Skin epidermis (tissue), 12 donors: ENCODE results near the gene AGAP1.
A peak's percentile ranks its signal among the peaks of the same experiment; 100 is the strongest.

Source experiments
- H3K27ac ChIP-seq, 21 experiments: fragments of 200-600 bp; sonication (generic) in 11 of 21; one replicate each; pipeline ENCODE4 v1.5.0; 2020; ENCODE audit warnings: mild to moderate bottlenecking in 3 of 21, inconsistent platforms in 2 of 21, moderate library complexity in 2 of 21
- H3K4me3 ChIP-seq, 7 experiments: fragments of 200-600 bp; sonication (generic) in 2 of 7; one replicate each; pipeline ENCODE4 v1.5.0; 2020; ENCODE audit warnings: inconsistent platforms in 2 of 7, mild to moderate bottlenecking in 2 of 7, moderate library complexity in 1 of 7

AGAP1 gene

GRCh38 chr2:235858881-235859280, 365.0 kb downstream of the AGAP1 start:
- Histone ChIP-seq H3K27ac (no peak overlapping the region), H3K4me3 (no peak overlapping the region)

- no peak overlapping the region for H3K4me3 ChIP-seq
- H3K27ac ChIP-seq = peak overlapping the region in 3 of 21 experiments; percentile 11 to 31 (median 25)
Measured at GRCh38 chr2:235859651-235860050, 365.8 kb downstream of the AGAP1 start.

- Histone ChIP-seq H3K4me3 (no peak overlapping the region), H3K27ac (no peak overlapping the region)
Measured at GRCh38 chr2:235860111-235860510, 366.3 kb downstream of the AGAP1 start.

GRCh38 chr2:235860871-235861270, 367.0 kb downstream of the AGAP1 start:
- H3K4me3 ChIP-seq = no peak overlapping the region
- no peak overlapping the region for H3K27ac ChIP-seq

- H3K4me3 ChIP-seq = no peak overlapping the region
- no peak overlapping the region for H3K27ac ChIP-seq
Measured at GRCh38 chr2:235861383-235861782, 367.5 kb downstream of the AGAP1 start.

- Histone ChIP-seq H3K27ac (no peak overlapping the region), H3K4me3 (no peak overlapping the region)
Measured at GRCh38 chr2:235863414-235863813, 369.6 kb downstream of the AGAP1 start.

GRCh38 chr2:235864302-235864701, 370.5 kb downstream of the AGAP1 start:
- H3K4me3 ChIP-seq = no peak overlapping the region
- H3K27ac ChIP-seq = no peak overlapping the region

- Histone ChIP-seq H3K4me3 (no peak overlapping the region), H3K27ac (no peak overlapping the region)
Measured at GRCh38 chr2:235864733-235865515, 371.1 kb downstream of the AGAP1 start.

GRCh38 chr2:235866373-235866772, 372.5 kb downstream of the AGAP1 start:
- H3K27ac ChIP-seq = no peak overlapping the region
- no peak overlapping the region for H3K4me3 ChIP-seq

GRCh38 chr2:235868224-235868623, 374.4 kb downstream of the AGAP1 start:
- no peak overlapping the region for H3K27ac ChIP-seq
- no peak overlapping the region for H3K4me3 ChIP-seq

GRCh38 chr2:235868645-235869044, 374.8 kb downstream of the AGAP1 start:
- H3K4me3 ChIP-seq = no peak overlapping the region
- no peak overlapping the region for H3K27ac ChIP-seq

- Histone ChIP-seq H3K4me3 (no peak overlapping the region), H3K27ac (no peak overlapping the region)
Measured at GRCh38 chr2:235870515-235870914, 376.7 kb downstream of the AGAP1 start.

GRCh38 chr2:235876099-235876679, 382.3 kb downstream of the AGAP1 start:
- H3K4me3 ChIP-seq = no peak overlapping the region
- H3K27ac ChIP-seq = no peak overlapping the region

GRCh38 chr2:235877275-235877802, 383.5 kb downstream of the AGAP1 start:
- no peak overlapping the region for H3K27ac ChIP-seq
- H3K4me3 ChIP-seq = no peak overlapping the region

GRCh38 chr2:235879116-235879515, 385.3 kb downstream of the AGAP1 start:
- H3K4me3 ChIP-seq = no peak overlapping the region

GRCh38 chr2:235883675-235884074, 389.8 kb downstream of the AGAP1 start:
- Histone ChIP-seq H3K27ac (no peak overlapping the region), H3K4me3 (no peak overlapping the region)

More at GRCh38 chr2:235879116-235879515, 385.3 kb downstream of the AGAP1 start:
- H3K27ac ChIP-seq = no peak overlapping the region

GRCh38 chr2:235889302-235889630, 395.4 kb downstream of the AGAP1 start:
- H3K4me3 ChIP-seq = no peak overlapping the region
- H3K27ac ChIP-seq = no peak overlapping the region

- H3K27ac ChIP-seq = no peak overlapping the region
- no peak overlapping the region for H3K4me3 ChIP-seq
Measured at GRCh38 chr2:235893129-235893698, 399.4 kb downstream of the AGAP1 start.

GRCh38 chr2:235894839-235895238, 401.0 kb downstream of the AGAP1 start:
- Histone ChIP-seq H3K27ac (no peak overlapping the region), H3K4me3 (no peak overlapping the region)

GRCh38 chr2:235896061-235896460, 402.2 kb downstream of the AGAP1 start:
- H3K4me3 ChIP-seq = no peak overlapping the region
- H3K27ac ChIP-seq = no peak overlapping the region

GRCh38 chr2:235897992-235898391, 404.1 kb downstream of the AGAP1 start:
- Histone ChIP-seq H3K27ac (no peak overlapping the region), H3K4me3 (no peak overlapping the region)
